Nephron (organoid): ENCODE measurements around the gene CRTAC1.

Experiments used
- H3K27ac Mint-ChIP-seq, 3 experiments: 2 replicates each; pipeline ENCODE4 v1.8.0; 2020; ENCODE audit warnings: mixed read lengths in 3 of 3, mild to moderate bottlenecking in 2 of 3, moderate library complexity in 1 of 3
- H3K27me3 Mint-ChIP-seq: 2 replicates; pipeline ENCODE4 v1.8.0; 2021; ENCODE audit warnings: low read depth, mild to moderate bottlenecking, moderate library complexity, mixed read lengths
- H3K36me3 Mint-ChIP-seq: 2 replicates; pipeline ENCODE4 v1.8.0; 2020; ENCODE audit warnings: low read depth, mixed read lengths
- H3K4me1 Mint-ChIP-seq: 2 replicates; pipeline ENCODE4 v1.8.0; 2020; ENCODE audit warnings: mixed read lengths
- H3K4me3 Mint-ChIP-seq, 3 experiments: 2 replicates each; pipeline ENCODE4 v1.8.0; 2020; ENCODE audit warnings: mild to moderate bottlenecking in 3 of 3, mixed read lengths in 3 of 3, moderate library complexity in 2 of 3
- H3K9me3 Mint-ChIP-seq: 2 replicates; pipeline ENCODE4 v1.8.0; 2020; ENCODE audit warnings: mixed read lengths
- TF ChIP-seq, protein P1 (sequence below), 3 experiments: fragments of 200-600 bp; sonication (generic); IDR thresholded peaks; one replicate each; pipeline ENCODE4 v1.5.0; 2021; ENCODE audit warnings: antibody characterized with exemption in 3 of 3; ENCODE audit not compliant: unreplicated experiment in 3 of 3

The CRTAC1 gene

DNA sequence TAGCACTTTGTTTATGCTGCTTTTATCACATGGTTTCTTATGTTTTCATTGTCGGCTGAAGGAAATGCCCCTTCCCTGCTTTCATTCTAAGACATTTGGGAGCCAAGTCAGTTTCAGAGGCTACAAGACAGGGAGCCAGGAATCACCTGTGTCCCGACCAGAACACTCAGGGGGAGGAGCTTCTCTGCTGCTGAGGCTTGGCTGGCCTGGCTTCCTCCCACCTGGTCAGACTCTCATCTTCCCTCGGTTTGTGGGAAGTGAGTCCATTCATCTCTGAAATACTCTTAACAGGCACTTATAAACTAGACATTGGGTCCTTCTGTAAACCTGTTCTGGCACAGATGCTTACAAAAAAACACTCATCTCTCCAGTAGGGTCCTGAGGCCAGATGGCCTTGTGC is 200.4 kb downstream of the CRTAC1 start:
- TF ChIP-seq, protein P1, sequence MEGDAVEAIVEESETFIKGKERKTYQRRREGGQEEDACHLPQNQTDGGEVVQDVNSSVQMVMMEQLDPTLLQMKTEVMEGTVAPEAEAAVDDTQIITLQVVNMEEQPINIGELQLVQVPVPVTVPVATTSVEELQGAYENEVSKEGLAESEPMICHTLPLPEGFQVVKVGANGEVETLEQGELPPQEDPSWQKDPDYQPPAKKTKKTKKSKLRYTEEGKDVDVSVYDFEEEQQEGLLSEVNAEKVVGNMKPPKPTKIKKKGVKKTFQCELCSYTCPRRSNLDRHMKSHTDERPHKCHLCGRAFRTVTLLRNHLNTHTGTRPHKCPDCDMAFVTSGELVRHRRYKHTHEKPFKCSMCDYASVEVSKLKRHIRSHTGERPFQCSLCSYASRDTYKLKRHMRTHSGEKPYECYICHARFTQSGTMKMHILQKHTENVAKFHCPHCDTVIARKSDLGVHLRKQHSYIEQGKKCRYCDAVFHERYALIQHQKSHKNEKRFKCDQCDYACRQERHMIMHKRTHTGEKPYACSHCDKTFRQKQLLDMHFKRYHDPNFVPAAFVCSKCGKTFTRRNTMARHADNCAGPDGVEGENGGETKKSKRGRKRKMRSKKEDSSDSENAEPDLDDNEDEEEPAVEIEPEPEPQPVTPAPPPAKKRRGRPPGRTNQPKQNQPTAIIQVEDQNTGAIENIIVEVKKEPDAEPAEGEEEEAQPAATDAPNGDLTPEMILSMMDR (IDR thresholded peaks at IDR 0.05; ENCODE audit: unreplicated experiment in 3 of 3), result no peak
- Mint-ChIP-seq H3K27me3 (peaks cover 68% of the 10 kb centered on the region), H3K4me3 (no peak overlapping the region), H3K36me3 (no peaks in the 10 kb centered on the region), H3K4me1 (peaks cover 7% of the 10 kb centered on the region), H3K9me3 (no peaks in the 10 kb centered on the region), H3K27ac (no peak overlapping the region)

DNA sequence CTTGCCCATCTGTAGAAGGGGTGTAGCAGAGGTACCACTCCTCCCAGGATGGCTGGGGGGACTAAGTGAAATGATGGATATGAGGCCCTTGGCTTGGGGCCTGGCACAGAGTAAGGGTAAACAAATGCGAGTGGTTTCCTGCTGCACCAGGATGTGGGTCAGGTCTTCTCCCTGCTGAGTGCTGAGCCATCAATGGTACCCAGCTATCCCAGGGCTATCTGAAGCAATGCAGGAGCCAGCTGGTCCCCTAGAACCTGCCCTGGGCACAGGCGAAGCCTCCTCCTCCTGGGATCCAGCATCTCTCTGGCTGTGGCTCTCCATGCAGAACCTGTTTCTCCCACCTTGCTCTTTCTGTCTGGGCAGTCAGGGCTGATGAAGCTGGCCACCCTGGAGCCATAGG is 201.7 kb downstream of the CRTAC1 start:
- Mint-ChIP-seq H3K4me3 (no peak overlapping the region), H3K9me3 (no peaks in the 10 kb centered on the region), H3K27ac (no peak overlapping the region), H3K36me3 (no peaks in the 10 kb centered on the region), H3K4me1 (peaks cover 7% of the 10 kb centered on the region), H3K27me3 (peaks cover 63% of the 10 kb centered on the region)
- TF ChIP-seq, protein P1 (IDR thresholded peaks at IDR 0.05; ENCODE audit: unreplicated experiment in 3 of 3), result no peak

DNA sequence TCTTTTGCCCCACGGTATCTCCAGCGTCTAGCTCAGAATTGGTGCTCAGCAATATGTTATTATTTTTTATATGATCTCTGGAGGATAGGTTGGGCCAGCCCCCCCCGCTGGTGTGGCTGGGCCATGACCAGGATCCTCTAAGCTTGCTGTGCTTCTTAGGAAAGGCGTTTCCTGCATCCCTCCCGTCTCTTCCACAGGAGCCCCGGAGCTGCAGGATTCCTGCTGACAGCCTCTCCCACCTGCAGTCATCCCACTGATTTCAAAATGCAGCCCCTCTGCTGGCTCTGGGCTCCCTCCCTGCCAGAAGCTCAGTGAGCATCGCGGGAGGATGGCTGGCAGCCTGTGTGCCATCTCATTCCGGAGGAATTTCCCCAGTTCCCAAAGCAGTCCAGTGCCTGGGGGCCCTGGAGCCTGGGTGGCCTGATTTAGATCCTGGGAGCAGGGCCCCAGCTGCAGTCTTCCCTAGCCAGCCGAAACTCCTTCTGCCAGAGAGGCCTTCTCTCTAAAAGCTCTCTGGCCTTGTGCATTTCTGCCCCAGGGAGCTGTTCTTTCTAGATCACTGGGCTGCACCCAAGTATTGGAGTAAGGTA is 202.6 kb downstream of the CRTAC1 start:
- no peaks in the 10 kb centered on the region for H3K36me3 Mint-ChIP-seq
- TF ChIP-seq, protein P1 (IDR thresholded peaks at IDR 0.05; ENCODE audit: unreplicated experiment in 3 of 3), result no peak
- H3K4me3 Mint-ChIP-seq, result no peak overlapping the region
- H3K4me1 Mint-ChIP-seq, result peaks cover 7% of the 10 kb centered on the region
- H3K9me3 Mint-ChIP-seq, result no peaks in the 10 kb centered on the region
- H3K27me3 Mint-ChIP-seq, result peaks cover 60% of the 10 kb centered on the region
- no peak overlapping the region for H3K27ac Mint-ChIP-seq

DNA sequence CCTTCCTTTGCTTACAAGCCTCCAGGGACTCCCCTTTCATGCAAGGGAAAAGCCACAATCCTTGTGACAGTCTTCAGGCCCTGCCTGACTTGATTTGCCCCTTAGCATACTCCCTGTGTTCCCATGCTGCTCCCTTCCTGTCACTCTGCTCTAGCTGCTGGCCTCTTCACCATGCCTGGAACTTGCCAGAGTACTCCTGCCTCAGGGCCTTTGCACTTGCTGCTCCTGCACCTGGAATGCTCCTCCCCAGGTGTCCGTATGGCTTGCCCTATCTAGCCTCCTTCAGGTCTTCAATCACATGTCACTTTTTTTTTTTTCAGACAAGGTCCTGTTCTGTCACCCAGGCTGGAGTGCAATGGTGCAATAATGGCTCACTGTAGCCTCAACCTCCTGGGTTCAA is 203.5 kb downstream of the CRTAC1 start:
- H3K36me3 Mint-ChIP-seq, result no peaks in the 10 kb centered on the region
- H3K4me3 Mint-ChIP-seq, result no peak overlapping the region
- H3K9me3 Mint-ChIP-seq, result no peaks in the 10 kb centered on the region
- H3K4me1 Mint-ChIP-seq, result peaks cover 7% of the 10 kb centered on the region
- peaks cover 51% of the 10 kb centered on the region for H3K27me3 Mint-ChIP-seq
- H3K27ac Mint-ChIP-seq, result no peak overlapping the region
- TF ChIP-seq, protein P1 (IDR thresholded peaks at IDR 0.05; ENCODE audit: unreplicated experiment in 3 of 3), result no peak

DNA sequence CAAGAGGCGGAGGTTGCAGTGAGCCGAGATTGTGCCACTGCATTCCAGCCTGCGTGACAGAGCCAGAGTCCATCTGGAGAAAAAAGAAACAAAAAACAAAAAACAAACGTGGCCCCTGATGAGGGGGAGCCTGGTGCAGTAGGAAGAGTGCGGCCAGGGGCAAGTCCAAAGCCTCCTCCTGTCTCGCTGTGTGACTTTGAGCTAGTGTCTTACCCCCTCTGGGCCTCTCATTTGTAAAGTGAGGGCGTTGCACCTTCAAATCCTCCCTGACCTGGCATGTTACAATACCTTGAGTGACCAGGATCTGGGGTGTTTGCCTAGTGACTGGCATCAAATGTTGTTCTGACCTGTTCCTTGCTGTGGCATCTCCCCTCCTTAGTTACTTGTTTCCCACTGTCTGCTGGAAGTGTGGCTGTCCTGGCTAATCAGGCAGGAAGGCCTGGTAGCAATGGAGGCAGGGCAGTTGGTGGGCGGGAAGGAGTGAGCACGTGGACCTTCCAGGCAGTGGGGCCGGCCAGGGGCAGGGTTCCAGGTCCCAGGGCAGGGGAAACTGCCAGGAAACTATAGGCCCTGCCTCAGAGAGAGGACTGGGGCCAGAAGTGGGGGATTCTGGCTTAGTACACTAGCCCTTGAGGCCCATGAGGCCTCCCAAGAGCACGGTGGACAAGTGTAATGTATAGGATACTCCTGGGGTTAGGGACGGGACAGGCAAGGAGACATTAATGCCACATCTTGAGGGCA is 205.2 kb downstream of the CRTAC1 start:
- peaks cover 41% of the 10 kb centered on the region for H3K27me3 Mint-ChIP-seq
- H3K27ac Mint-ChIP-seq, result no peak overlapping the region
- TF ChIP-seq, protein P1 (IDR thresholded peaks at IDR 0.05; ENCODE audit: unreplicated experiment in 3 of 3), result no peak
- H3K9me3 Mint-ChIP-seq, result no peaks in the 10 kb centered on the region
- no peaks in the 10 kb centered on the region for H3K36me3 Mint-ChIP-seq
- H3K4me1 Mint-ChIP-seq, result peaks cover 7% of the 10 kb centered on the region
- no peak overlapping the region for H3K4me3 Mint-ChIP-seq

DNA sequence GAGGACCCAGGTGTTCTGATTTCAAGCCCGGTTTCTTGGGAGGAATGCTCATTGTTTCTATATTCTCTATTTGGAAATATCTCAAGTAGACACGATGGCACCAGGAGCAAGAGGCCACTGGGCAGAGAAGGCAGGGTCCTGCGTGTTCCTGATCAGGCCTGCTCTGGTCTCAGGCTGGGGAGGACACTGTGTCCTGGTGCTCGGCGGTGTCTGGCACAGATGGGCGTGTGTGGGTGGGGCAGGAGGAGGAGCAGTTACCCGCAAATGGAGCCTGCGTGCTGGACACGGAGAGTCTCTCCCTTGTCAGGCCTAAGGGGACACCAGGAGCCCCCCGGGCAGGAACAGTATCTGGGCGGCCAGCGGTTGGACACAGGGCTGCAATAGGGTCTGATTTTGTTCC is 206.7 kb downstream of the CRTAC1 start:
- Mint-ChIP-seq H3K9me3 (no peaks in the 10 kb centered on the region), H3K27ac (no peak overlapping the region), H3K4me3 (no peak overlapping the region), H3K27me3 (peaks cover 27% of the 10 kb centered on the region), H3K4me1 (peaks cover 7% of the 10 kb centered on the region), H3K36me3 (no peaks in the 10 kb centered on the region)
- TF ChIP-seq, protein P1 (IDR thresholded peaks at IDR 0.05; ENCODE audit: unreplicated experiment in 3 of 3), result no peak
